Mammary epithelial cell (primary cell): ENCODE data around the gene ANXA6.

Source experiments
- EZH2 ChIP-seq: IDR thresholded peaks from 2 replicates; pipeline ENCODE4 v1.6.1; 2012; ENCODE audit warnings: low read length, inconsistent platforms, borderline replicate concordance
- TF ChIP-seq, protein P1 (sequence below), 2 donors: IDR thresholded peaks in 1 of 2; conservative IDR thresholded peaks in 1 of 2; 2 replicates each; pipeline ENCODE4 v1.5.1; 2011 to 2012; ENCODE audit warnings: inconsistent platforms in 2 of 2, low read length in 2 of 2, mild to moderate bottlenecking in 2 of 2, control low read depth in 1 of 2, low read depth in 1 of 2; ENCODE audit not compliant: insufficient read depth in 1 of 2; ENCODE audit errors: extremely low read depth in 1 of 2

DNA sequence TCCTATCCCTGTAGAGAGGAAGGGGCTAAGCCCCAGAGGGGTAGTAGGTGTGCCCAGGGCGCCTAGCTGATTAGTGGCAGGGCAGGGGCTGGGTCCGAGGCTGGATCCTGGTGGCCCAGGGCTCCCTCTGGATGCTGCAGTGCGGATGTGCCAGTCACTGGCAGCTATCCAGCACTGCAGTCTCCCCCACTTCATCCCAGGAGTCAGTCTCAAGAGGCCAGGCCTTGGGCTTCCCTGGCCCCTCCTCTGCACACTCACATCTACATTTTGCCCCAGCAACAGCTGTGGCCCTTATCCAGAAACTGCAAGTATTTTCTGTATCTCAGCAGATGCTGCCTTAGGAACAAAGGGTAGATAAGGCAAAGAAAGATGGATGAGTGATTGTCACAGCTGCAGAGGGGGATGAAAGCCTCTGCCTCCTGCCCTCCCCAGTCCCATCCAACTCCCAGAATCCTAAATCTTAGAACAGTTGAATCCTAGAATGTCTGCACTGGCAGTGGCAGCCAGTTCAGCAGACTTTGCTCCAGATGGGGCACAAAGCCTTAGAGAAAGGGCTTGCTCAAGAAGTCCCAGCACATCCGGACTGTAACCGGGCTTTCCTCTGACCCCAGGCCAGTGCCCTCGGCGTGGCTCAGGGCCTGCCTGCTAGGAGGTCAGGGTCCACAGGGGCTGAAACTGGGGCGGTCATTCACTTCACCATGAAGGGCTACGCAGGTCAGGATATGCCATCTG lies 1.6 kb downstream of the ANXA6 start:
- TF ChIP-seq, protein P1, sequence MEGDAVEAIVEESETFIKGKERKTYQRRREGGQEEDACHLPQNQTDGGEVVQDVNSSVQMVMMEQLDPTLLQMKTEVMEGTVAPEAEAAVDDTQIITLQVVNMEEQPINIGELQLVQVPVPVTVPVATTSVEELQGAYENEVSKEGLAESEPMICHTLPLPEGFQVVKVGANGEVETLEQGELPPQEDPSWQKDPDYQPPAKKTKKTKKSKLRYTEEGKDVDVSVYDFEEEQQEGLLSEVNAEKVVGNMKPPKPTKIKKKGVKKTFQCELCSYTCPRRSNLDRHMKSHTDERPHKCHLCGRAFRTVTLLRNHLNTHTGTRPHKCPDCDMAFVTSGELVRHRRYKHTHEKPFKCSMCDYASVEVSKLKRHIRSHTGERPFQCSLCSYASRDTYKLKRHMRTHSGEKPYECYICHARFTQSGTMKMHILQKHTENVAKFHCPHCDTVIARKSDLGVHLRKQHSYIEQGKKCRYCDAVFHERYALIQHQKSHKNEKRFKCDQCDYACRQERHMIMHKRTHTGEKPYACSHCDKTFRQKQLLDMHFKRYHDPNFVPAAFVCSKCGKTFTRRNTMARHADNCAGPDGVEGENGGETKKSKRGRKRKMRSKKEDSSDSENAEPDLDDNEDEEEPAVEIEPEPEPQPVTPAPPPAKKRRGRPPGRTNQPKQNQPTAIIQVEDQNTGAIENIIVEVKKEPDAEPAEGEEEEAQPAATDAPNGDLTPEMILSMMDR (conservative IDR thresholded peaks at IDR 0.05 in 1 of 2, IDR thresholded peaks at IDR 0.05 in 1 of 2; ENCODE audit: extremely low read depth in 1 of 2, insufficient read depth in 1 of 2, low read depth in 1 of 2, low read length in 2 of 2) = no peak
- TF ChIP-seq EZH2 = no peak
